Psoas muscle (tissue), 8 donors: Measurements from ENCODE around the gene KRTAP10-12. TPM values are rescaled to one million over a fixed set of nuclear protein-coding genes. Genes with fewer than 3 reads are reported as not detected.

ENCODE experiments used
- ATAC-seq, 4 donors: fragments of 200-7000 bp; cut with Tn5 transposase; one replicate each; pipeline ENCODE4 v1.9.1; 2020; ENCODE audit warnings: moderate library complexity in 3 of 4, mild to moderate bottlenecking in 2 of 4
- DNase-seq, 2 donors: peaks; one replicate each; pipeline ENCODE4 v3.0.0-alpha.2; 2020
- H3K27ac ChIP-seq: fragments of 200-600 bp; one replicate; pipeline ENCODE4 v1.8.0; 2022
- H3K27me3 ChIP-seq, 3 donors: fragments of 200-600 bp in 1 of 3; one replicate each; pipeline versions ENCODE4 v1.6.1 to v1.8.0; 2013 to 2022; ENCODE audit warnings: low read length in 2 of 3, mild to moderate bottlenecking in 2 of 3, moderate library complexity in 1 of 3; ENCODE audit not compliant: insufficient read depth in 3 of 3
- H3K36me3 ChIP-seq, 2 donors: fragments of 200-600 bp in 1 of 2; one replicate each; pipeline versions ENCODE4 v1.6.1 to v1.8.0; 2013 to 2022; ENCODE audit warnings: low read depth in 1 of 2, mild to moderate bottlenecking in 1 of 2, moderate library complexity in 1 of 2; ENCODE audit not compliant: insufficient read depth in 1 of 2
- H3K4me1 ChIP-seq: fragments of 200-600 bp; one replicate; pipeline ENCODE4 v1.8.0; 2022
- H3K4me3 ChIP-seq: fragments of 200-600 bp; one replicate; pipeline ENCODE4 v1.8.0; 2022; ENCODE audit warnings: mild to moderate bottlenecking
- H3K9me3 ChIP-seq: fragments of 200-600 bp; one replicate; pipeline ENCODE4 v1.8.0; 2022
- WGBS, 3 donors: extraction: QIAGEN DNeasy Blood & Tissue Kit; methylation state at CpG; one replicate each; pipeline versions ENCODE4 v1.1.6 to v1.1.7; 2013; 5-methylcytosine and 5-hydroxymethylcytosine counted together
- intact Hi-C, 2 donors: fragments of 100-400 bp; cut with DNase I; formaldehyde crosslinking; loops; one replicate each; pipeline versions ENCODE4 v1.11.0 to v1.14.2; 2022
- polyA plus RNA-seq, 3 donors: library from polyadenylated mRNA; stranded (reverse); fragments of 200-250 nt; gene quantifications; one replicate each; pipeline ENCODE4 v1.2.3, GENCODE V29; 2013
- total RNA-seq, 4 donors: library from RNA; stranded (reverse); fragmentation: NEBNext Ultra II Directional in 2 of 4; extraction: Animal tissue kit (Norgen Biotek cat#: 25700) in 2 of 4; gene quantifications; one replicate each; pipeline versions ENCODE4 v1.2.1 to v1.2.4, GENCODE V29; 2021 to 2023
- TF ChIP-seq, protein P1 (sequence below): fragments of 200-600 bp; IDR thresholded peaks from one replicate; pipeline ENCODE4 v1.8.0; 2022; ENCODE audit warnings: antibody characterized with exemption
- donor health status: healthy with polysubstance abuse.
- donor health status: DM: no; HTN: no; CAD: no; lungs with moderate emphysema.
- donor health status: Bipolar disorder and iron deficiency.
- donor health status: healthy.
- donor health status: DM: yes; HTN: yes; CAD: no.
- donor health status: DM: no; HTN: no; CAD: no.
- donor health status: DM: no; HTN: no; CAD: no.
- donor health status: DM: yes; HTN: yes; CAD: no.

Gene KRTAP10-12
- total and polyA plus RNA-seq, 7 donors: not detected

DNA sequence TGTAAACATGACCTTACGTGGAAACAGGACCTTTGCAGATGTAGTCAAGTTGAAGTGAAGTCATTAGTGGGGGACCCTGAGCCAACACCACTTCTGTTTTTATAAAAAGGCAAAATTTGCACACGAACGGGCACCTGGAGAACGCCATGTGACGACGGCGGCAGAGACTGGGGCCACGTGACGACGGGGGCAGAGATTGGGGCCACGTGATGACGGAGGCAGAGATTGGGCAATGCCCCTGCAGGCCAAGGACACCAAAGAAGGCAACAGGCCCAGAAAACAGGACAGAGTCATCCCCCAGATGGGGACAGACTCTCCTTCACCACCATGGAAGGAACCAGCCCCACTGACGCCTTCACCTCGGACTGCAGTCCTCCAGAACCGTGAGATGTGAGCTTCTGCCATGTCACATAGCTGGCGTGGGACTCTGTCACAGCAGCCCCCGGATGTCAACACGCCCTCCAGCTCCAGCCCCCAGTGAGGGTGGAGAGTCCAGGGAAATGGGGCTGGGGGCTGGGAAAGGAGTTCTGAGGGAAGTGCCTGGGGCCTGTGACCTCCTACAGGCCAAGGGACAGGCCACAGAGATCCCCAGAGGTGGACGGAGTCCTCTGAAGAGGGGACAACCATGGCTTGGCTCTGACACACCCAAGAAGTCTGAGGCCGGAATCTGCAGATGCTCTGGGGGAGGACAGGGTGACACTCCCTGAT, 46.6 kb upstream of the KRTAP10-12 start:
- ATAC-seq (no peak), DNase-seq (no peak)
- no peak overlapping the region for H3K4me3 ChIP-seq
- no peaks in the 10 kb centered on the region for H3K9me3 ChIP-seq
- H3K27ac ChIP-seq: no peak overlapping the region
- H3K27me3 ChIP-seq: peaks cover 0 to 35% (median 4%) of the 10 kb centered on the region in 3 donors
- no peaks in the 10 kb centered on the region for H3K36me3 ChIP-seq
- intact Hi-C loops: no loop called here
- H3K4me1 ChIP-seq: no peaks in the 10 kb centered on the region
- 90 to 92% (median 91%) methylated on average over 20 of the region's 20 CpGs for WGBS, 3 donors
- TF ChIP-seq, protein P1, sequence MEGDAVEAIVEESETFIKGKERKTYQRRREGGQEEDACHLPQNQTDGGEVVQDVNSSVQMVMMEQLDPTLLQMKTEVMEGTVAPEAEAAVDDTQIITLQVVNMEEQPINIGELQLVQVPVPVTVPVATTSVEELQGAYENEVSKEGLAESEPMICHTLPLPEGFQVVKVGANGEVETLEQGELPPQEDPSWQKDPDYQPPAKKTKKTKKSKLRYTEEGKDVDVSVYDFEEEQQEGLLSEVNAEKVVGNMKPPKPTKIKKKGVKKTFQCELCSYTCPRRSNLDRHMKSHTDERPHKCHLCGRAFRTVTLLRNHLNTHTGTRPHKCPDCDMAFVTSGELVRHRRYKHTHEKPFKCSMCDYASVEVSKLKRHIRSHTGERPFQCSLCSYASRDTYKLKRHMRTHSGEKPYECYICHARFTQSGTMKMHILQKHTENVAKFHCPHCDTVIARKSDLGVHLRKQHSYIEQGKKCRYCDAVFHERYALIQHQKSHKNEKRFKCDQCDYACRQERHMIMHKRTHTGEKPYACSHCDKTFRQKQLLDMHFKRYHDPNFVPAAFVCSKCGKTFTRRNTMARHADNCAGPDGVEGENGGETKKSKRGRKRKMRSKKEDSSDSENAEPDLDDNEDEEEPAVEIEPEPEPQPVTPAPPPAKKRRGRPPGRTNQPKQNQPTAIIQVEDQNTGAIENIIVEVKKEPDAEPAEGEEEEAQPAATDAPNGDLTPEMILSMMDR: no peak

DNA sequence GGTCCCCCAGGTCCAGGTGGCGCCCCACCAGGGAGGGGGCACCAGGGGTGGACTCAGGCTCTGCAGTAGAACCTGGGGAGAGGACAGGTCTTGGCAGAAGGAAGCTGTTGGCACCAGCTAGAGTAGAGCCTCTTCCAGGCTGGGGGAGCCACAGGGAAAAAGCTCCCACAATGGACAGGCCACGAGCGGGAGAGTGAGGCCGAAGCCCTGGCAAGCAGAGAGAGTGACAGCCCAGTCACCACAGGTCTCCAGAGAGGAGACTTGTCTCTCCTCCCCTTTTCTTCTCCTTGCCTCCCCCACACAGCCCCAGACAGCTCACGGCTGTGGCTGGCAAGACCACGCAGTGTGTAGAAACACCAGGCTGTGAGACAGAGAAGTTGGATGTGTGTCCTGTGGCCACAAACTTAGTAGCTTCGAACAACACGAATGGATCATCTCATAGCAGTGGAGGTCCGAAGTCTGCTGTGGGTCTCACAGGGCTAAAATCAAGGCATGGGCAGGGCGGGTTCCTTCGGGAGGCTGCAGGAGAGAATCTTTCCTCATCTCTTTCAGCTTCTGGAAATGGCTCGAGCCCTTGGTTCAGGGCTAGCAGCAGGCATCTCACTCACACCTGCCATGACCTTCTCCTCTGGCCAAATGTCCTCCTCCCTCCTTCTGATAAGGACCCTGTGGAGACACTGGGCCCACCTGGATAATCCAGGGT, 45.8 kb upstream of the KRTAP10-12 start:
- ATAC-seq (no peak), DNase-seq (no peak)
- intact Hi-C loops: no loop called here
- H3K27me3 ChIP-seq: peaks cover 0 to 36% (median 6%) of the 10 kb centered on the region in 3 donors
- H3K36me3 ChIP-seq: no peaks in the 10 kb centered on the region
- no peaks in the 10 kb centered on the region for H3K9me3 ChIP-seq
- H3K27ac ChIP-seq: no peak overlapping the region
- no peaks in the 10 kb centered on the region for H3K4me1 ChIP-seq
- no peak overlapping the region for H3K4me3 ChIP-seq
- WGBS, 3 donors: 82 to 93% (median 89%) methylated on average over 12 of the region's 12 CpGs
- TF ChIP-seq, protein P1: no peak

DNA sequence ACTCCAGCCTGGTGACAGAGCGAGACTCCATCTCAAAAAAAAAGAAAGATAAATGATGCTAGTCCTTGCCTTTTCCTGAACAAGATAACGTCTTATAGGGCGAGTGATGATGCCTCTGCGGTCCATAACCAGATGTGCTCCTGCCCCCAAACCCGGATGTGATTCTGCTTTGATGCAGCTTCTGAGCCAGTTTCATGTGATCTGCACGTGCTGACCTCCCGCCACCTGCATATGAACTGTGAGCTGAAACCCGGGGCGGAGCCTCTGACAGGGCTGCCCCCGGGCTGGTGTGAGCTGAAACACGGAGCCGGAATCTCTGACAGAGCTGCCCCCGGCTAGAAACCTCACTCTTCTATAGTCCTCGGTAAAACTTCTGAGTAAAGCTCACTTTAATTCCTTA, 43.8 kb upstream of the KRTAP10-12 start:
- TF ChIP-seq, protein P1: no peak
- Histone ChIP-seq H3K27me3 (peaks cover 0 to 39% (median 4%) of the 10 kb centered on the region in 3 donors), H3K4me1 (no peaks in the 10 kb centered on the region), H3K4me3 (no peak overlapping the region), H3K27ac (no peak overlapping the region), H3K36me3 (no peaks in the 10 kb centered on the region), H3K9me3 (no peaks in the 10 kb centered on the region)
- intact Hi-C loops: no loop called here
- ATAC-seq (no peak), DNase-seq (no peak)
- WGBS, 3 donors: 47 to 55% (median 55%) methylated on average over 14 of the region's 14 CpGs

DNA sequence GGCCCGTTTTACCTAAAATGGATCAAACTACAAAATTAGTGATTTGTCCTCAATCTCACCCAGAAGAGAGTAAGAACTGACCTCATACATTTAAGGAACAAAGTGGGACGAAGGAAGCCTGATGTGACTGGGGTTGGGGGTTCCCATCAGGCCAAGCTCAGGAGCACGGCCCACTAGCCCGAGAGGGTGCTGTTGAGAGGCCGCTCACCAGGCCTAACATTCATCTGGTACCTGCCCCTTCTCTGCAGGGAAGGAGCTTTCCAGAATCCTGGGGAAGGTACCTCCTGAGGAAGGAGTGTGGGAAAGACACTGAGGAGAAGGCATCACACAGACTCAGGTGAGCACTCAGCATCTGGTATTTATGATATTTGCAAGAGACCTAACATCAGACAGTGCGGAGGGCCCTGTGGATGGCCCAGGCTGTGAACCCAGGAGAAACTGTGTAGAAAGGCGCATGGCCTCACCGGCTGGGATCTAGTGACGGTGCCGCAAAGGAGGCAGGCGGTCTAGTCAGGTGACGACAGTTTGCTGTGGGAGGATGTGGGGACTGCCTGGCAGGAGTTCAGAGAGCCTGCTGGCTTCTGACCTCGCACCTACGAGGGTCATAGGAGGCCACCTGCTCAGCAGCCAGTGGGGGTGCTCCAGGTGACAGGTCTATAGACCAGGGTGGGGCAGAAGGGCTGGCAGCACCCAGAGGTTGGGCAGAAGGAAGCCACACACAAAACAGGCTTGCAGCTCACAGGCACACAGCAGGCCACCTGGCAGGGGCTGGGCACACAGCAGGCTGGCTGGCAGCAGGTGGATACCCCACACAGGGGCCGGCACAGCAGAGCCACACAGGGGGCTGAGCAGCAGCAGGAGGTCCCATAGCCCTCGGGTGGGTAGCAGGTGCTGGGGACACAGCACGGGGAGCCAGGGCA, 43.1 kb upstream of the KRTAP10-12 start:
- intact Hi-C loops: no loop called here
- 65 to 74% (median 70%) methylated on average over 17 of the region's 17 CpGs for WGBS, 3 donors
- ATAC-seq (no peak), DNase-seq (no peak)
- no peak overlapping the region for H3K27ac ChIP-seq
- TF ChIP-seq, protein P1: no peak
- H3K4me1 ChIP-seq: no peaks in the 10 kb centered on the region
- no peak overlapping the region for H3K4me3 ChIP-seq
- H3K27me3 ChIP-seq: peaks cover 0 to 42% (median 3%) of the 10 kb centered on the region in 3 donors
- H3K36me3 ChIP-seq: no peaks in the 10 kb centered on the region
- no peaks in the 10 kb centered on the region for H3K9me3 ChIP-seq
